HepG2 (cell line): ENCODE measurements around the gene KLHDC8B. TPM values are rescaled to one million over a fixed set of nuclear protein-coding genes. Genes with fewer than 3 reads are reported as not detected.
A peak's percentile ranks its signal among the peaks of the same experiment; 100 is the strongest.

Experiments used
- CREB1 ChIP-seq, 2 experiments: fragments of 450-650 bp in 1 of 2; IDR thresholded peaks; 2 replicates each; pipeline ENCODE4 v1.6.1; 2016 to 2017; ENCODE audit warnings: control low read depth in 1 of 2, mild to moderate bottlenecking in 1 of 2, missing compliant biosample characterization in 1 of 2, missing genetic modification characterization in 1 of 2
- DMAP1 ChIP-seq: IDR thresholded peaks from 2 replicates; pipeline ENCODE4 v1.6.1; 2016
- FOXA1 ChIP-seq, 2 experiments: fragments of 450-650 bp in 1 of 2; sonication (generic) in 1 of 2; formaldehyde crosslinking in 1 of 2; IDR thresholded peaks; 2 replicates each; pipeline versions ENCODE4 v1.4.0 to v1.6.1; 2016 to 2020; ENCODE audit warnings: missing genetic modification reagents in 1 of 2
- HNRNPL ChIP-seq: fragments of 200-400 bp; formaldehyde crosslinking; IDR thresholded peaks from 2 replicates; pipeline ENCODE4 v1.6.1; 2017; ENCODE audit warnings: mild to moderate bottlenecking, low read depth, low read length
- HNRNPLL ChIP-seq: fragments of 200-400 bp; formaldehyde crosslinking; IDR thresholded peaks from 2 replicates; pipeline ENCODE4 v1.6.1; 2017; ENCODE audit warnings: mild to moderate bottlenecking, low read depth, low read length; ENCODE audit not compliant: poor library complexity, severe bottlenecking
- HOXA3 ChIP-seq: sonication (generic); formaldehyde crosslinking; IDR thresholded peaks from 2 replicates; pipeline ENCODE4 v1.5.0; 2020; ENCODE audit warnings: missing genetic modification reagents
- IRX3 ChIP-seq: sonication (generic); formaldehyde crosslinking; IDR thresholded peaks from 2 replicates; pipeline ENCODE4 v1.8.1; 2023; ENCODE audit warnings: mild to moderate bottlenecking, low read depth, missing genetic modification reagents, borderline replicate concordance
- KMT2B ChIP-seq: IDR thresholded peaks from 2 replicates; pipeline ENCODE4 v1.6.1; 2016; ENCODE audit warnings: missing genetic modification reagents, missing compliant biosample characterization
- LCORL ChIP-seq, 2 experiments: fragments of 450-650 bp in 1 of 2; sonication (generic) in 1 of 2; formaldehyde crosslinking in 1 of 2; IDR thresholded peaks; 2 replicates each; pipeline versions ENCODE4 v1.5.0 to v1.6.1; 2017 to 2020; ENCODE audit warnings: antibody characterized with exemption in 1 of 2, missing genetic modification reagents in 1 of 2
- POLR2A ChIP-seq, 2 experiments: IDR thresholded peaks; 2 replicates each; pipeline ENCODE4 v1.6.1; 2011; ENCODE audit warnings: low read depth in 2 of 2, low read length in 2 of 2, mild to moderate bottlenecking in 1 of 2, moderate library complexity in 1 of 2; ENCODE audit not compliant: insufficient read depth in 1 of 2
- SALL1 ChIP-seq: sonication (generic); formaldehyde crosslinking; IDR thresholded peaks from 2 replicates; pipeline ENCODE4 v1.8.0; 2022; ENCODE audit warnings: mild to moderate bottlenecking, missing genetic modification reagents
- SP4 ChIP-seq: sonication (generic); formaldehyde crosslinking; IDR thresholded peaks from 2 replicates; pipeline ENCODE4 v1.8.1; 2023; ENCODE audit warnings: mild to moderate bottlenecking, missing genetic modification reagents
- YY1 ChIP-seq: IDR thresholded peaks from 2 replicates; pipeline ENCODE4 v1.6.1; 2011; ENCODE audit warnings: low read length, low read depth, moderate library complexity, mild to moderate bottlenecking; ENCODE audit not compliant: insufficient read depth, insufficient replicate concordance
- ZBTB7A ChIP-seq: sonication (generic); formaldehyde crosslinking; IDR thresholded peaks from 2 replicates; pipeline ENCODE4 v1.8.0; 2022; ENCODE audit warnings: mild to moderate bottlenecking, missing genetic modification reagents
- ZKSCAN8 ChIP-seq: IDR thresholded peaks from 2 replicates; pipeline ENCODE4 v1.6.1; 2016; ENCODE audit warnings: borderline replicate concordance, missing genetic modification reagents, missing compliant biosample characterization
- ZNF232 ChIP-seq: sonication (generic); formaldehyde crosslinking; IDR thresholded peaks from 2 replicates; pipeline ENCODE4 v1.4.0; 2020; ENCODE audit warnings: missing genetic modification reagents, borderline replicate concordance
- ZNF343 ChIP-seq: sonication (generic); formaldehyde crosslinking; IDR thresholded peaks from 2 replicates; pipeline ENCODE4 v1.4.0; 2020; ENCODE audit warnings: mild to moderate bottlenecking, missing genetic modification reagents
- ZNF460 ChIP-seq: sonication (generic); formaldehyde crosslinking; IDR thresholded peaks from 2 replicates; pipeline ENCODE4 v1.5.1; 2020; ENCODE audit warnings: missing genetic modification reagents, mild to moderate bottlenecking, borderline replicate concordance
- ZNF713 ChIP-seq: sonication (generic); formaldehyde crosslinking; IDR thresholded peaks from 2 replicates; pipeline ENCODE4 v1.4.0; 2020; ENCODE audit warnings: mild to moderate bottlenecking, missing genetic modification reagents
- polyA plus RNA-seq, 8 experiments: library from polyadenylated mRNA; depleted of rRNA in 3 of 8; stranded (reverse) in 7 of 8; unstranded in 1 of 8; fragments of >200 nt; fragmentation: Illumina TruSeq in 4 of 8; extraction: Trizol in 4 of 8; gene quantifications; 2 replicates each; pipeline versions ENCODE4 v1.2.1 to v1.2.3, GENCODE V29; 2011 to 2016; ENCODE audit warnings: low read depth in 4 of 8, missing spikeins in 1 of 8, mixed read lengths in 1 of 8; ENCODE audit not compliant: insufficient read depth in 1 of 8
- total RNA-seq, 5 experiments: library from RNA; depleted of rRNA; stranded (reverse); fragments of >200 nt; fragmentation: Illumina TruSeq; extraction: Trizol; gene quantifications; 2 replicates each; pipeline ENCODE4 v1.2.3, GENCODE V29; 2016; ENCODE audit warnings: low read depth in 1 of 5
- TF ChIP-seq, protein P1 (sequence below): sonication (generic); formaldehyde crosslinking; IDR thresholded peaks from 2 replicates; pipeline ENCODE4 v1.5.0; 2020; ENCODE audit warnings: missing genetic modification reagents
- TF ChIP-seq, protein P2 (sequence below): sonication (generic); formaldehyde crosslinking; IDR thresholded peaks from 2 replicates; pipeline ENCODE4 v1.4.0; 2020; ENCODE audit warnings: missing genetic modification reagents, low read depth, mild to moderate bottlenecking, borderline replicate concordance
- TF ChIP-seq, protein P3 (sequence below): IDR thresholded peaks from 2 replicates; pipeline ENCODE4 v1.6.1; 2018; ENCODE audit warnings: missing genetic modification reagents
- TF ChIP-seq, protein P4 (sequence below): sonication (generic); formaldehyde crosslinking; IDR thresholded peaks from 2 replicates; pipeline ENCODE4 v1.4.0; 2020; ENCODE audit warnings: missing genetic modification reagents

Gene KLHDC8B
- total and polyA plus RNA-seq, 2 of the 13 experiments (the other 11 are each of a cell fraction or from before 2014, with no cell fraction given) = 17.2 to 17.8 TPM

DNA sequence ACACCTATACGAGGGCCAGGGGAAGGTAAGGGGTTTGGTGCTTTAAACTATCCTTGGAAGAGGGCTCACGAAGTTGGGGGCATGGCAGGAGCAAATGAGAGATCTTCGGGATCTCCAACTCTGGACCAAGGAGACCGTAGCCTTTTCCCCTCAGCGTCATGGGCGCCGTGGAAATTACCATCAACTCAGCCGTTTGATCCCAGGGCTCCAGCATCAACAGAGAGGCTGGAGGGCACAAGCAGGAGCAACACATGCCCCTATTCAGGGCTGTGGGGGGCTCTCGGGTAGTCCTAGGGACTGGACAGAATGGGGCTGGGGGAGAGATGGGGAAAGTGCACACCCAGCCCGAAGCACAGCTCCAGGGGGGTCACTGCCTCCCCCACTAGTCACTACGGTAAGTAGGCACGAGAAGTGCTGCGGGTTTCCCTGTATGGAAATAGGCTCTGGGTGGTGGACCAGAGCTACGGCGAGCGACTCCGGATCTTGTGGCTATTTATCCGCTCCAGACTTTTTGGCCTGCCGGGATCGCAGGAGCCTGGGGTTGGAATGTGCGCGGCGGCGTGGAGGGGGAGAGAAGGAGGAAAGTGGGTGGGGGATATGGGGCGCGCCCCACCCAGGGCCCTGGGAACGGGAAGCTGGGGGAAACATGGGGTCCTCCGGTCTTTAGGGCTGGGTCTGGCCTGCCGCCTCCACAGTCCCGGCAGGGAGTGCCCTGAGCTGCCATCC, 38.0 kb upstream of the KLHDC8B start (continued):
- TF ChIP-seq, protein P1, sequence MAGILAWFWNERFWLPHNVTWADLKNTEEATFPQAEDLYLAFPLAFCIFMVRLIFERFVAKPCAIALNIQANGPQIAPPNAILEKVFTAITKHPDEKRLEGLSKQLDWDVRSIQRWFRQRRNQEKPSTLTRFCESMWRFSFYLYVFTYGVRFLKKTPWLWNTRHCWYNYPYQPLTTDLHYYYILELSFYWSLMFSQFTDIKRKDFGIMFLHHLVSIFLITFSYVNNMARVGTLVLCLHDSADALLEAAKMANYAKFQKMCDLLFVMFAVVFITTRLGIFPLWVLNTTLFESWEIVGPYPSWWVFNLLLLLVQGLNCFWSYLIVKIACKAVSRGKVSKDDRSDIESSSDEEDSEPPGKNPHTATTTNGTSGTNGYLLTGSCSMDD = no peak
- peak; percentile 43 for TF ChIP-seq HNRNPLL
- peak; percentile 70; the same call in 1 of the 2 replicates for TF ChIP-seq HNRNPL
- TF ChIP-seq LCORL (IDR thresholded peaks at IDR 0.05) = no peak
- 0 out of 2 replicates have a peak, but pooled peaks have one; percentile 44 for TF ChIP-seq LCORL (CRISPR knock-in tag; IDR thresholded peaks at IDR 0.05)
- no peak for TF ChIP-seq ZNF343 (CRISPR knock-in tag)
- TF ChIP-seq, protein P2, sequence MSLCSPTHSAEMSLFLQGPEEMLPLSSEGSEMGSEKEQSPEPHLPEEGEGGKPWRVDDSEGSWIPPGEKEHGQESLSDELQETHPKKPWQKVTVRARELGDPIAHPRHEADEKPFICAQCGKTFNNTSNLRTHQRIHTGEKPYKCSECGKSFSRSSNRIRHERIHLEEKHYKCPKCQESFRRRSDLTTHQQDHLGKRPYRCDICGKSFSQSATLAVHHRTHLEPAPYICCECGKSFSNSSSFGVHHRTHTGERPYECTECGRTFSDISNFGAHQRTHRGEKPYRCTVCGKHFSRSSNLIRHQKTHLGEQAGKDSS = 0 out of 2 replicates have a peak, but pooled peaks have one; percentile 27
- no peak for TF ChIP-seq CREB1 (IDR thresholded peaks at IDR 0.05)
- TF ChIP-seq CREB1 (CRISPR knock-in tag; IDR thresholded peaks at IDR 0.05) = 0 out of 2 replicates have a peak, but pooled peaks have one; percentile 4
- TF ChIP-seq, protein P3, sequence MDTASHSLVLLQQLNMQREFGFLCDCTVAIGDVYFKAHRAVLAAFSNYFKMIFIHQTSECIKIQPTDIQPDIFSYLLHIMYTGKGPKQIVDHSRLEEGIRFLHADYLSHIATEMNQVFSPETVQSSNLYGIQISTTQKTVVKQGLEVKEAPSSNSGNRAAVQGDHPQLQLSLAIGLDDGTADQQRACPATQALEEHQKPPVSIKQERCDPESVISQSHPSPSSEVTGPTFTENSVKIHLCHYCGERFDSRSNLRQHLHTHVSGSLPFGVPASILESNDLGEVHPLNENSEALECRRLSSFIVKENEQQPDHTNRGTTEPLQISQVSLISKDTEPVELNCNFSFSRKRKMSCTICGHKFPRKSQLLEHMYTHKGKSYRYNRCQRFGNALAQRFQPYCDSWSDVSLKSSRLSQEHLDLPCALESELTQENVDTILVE (CRISPR knock-in tag) = no peak
- peak; percentile 39; the same call in 1 of the 2 replicates for TF ChIP-seq DMAP1 (CRISPR knock-in tag)
- TF ChIP-seq POLR2A (IDR thresholded peaks at IDR 0.05; ENCODE audit: insufficient read depth in 1 of 2, low read depth in 2 of 2, low read length in 2 of 2) = peak in 1 of 2 experiments; percentile 31; a peak in 1 of 4 replicates
- TF ChIP-seq KMT2B (CRISPR knock-in tag) = no peak
- peak; percentile 79 for TF ChIP-seq YY1
- no peak; the same call in none of the 2 replicates for TF ChIP-seq SALL1
- TF ChIP-seq SP4 = 0 out of 2 replicates have a peak, but pooled peaks have one; percentile 21
- peak; percentile 20; the same call in 1 of the 2 replicates for TF ChIP-seq HOXA3 (CRISPR knock-in tag)
- TF ChIP-seq ZKSCAN8 (CRISPR knock-in tag) = no peak
- TF ChIP-seq, protein P4, sequence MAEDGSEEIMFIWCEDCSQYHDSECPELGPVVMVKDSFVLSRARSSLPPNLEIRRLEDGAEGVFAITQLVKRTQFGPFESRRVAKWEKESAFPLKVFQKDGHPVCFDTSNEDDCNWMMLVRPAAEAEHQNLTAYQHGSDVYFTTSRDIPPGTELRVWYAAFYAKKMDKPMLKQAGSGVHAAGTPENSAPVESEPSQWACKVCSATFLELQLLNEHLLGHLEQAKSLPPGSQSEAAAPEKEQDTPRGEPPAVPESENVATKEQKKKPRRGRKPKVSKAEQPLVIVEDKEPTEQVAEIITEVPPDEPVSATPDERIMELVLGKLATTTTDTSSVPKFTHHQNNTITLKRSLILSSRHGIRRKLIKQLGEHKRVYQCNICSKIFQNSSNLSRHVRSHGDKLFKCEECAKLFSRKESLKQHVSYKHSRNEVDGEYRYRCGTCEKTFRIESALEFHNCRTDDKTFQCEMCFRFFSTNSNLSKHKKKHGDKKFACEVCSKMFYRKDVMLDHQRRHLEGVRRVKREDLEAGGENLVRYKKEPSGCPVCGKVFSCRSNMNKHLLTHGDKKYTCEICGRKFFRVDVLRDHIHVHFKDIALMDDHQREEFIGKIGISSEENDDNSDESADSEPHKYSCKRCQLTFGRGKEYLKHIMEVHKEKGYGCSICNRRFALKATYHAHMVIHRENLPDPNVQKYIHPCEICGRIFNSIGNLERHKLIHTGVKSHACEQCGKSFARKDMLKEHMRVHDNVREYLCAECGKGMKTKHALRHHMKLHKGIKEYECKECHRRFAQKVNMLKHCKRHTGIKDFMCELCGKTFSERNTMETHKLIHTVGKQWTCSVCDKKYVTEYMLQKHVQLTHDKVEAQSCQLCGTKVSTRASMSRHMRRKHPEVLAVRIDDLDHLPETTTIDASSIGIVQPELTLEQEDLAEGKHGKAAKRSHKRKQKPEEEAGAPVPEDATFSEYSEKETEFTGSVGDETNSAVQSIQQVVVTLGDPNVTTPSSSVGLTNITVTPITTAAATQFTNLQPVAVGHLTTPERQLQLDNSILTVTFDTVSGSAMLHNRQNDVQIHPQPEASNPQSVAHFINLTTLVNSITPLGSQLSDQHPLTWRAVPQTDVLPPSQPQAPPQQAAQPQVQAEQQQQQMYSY (CRISPR knock-in tag) = peak; percentile 96
- TF ChIP-seq FOXA1 (IDR thresholded peaks at IDR 0.05) = no peak
- TF ChIP-seq FOXA1 (CRISPR knock-in tag; IDR thresholded peaks at IDR 0.05) = no peak
- no peak for TF ChIP-seq ZNF713 (CRISPR knock-in tag)
- TF ChIP-seq ZNF232 = no peak
- peak; percentile 27; the same call in 1 of the 2 replicates for TF ChIP-seq ZBTB7A (CRISPR knock-in tag)
- no peak for TF ChIP-seq ZNF460 (CRISPR knock-in tag)
- no peak for TF ChIP-seq IRX3 (CRISPR knock-in tag)
